CD4-positive, alpha-beta memory T cell (primary cell): ENCODE results near the gene APLP1. TPM values are rescaled to one million over a fixed set of nuclear protein-coding genes. Genes with fewer than 3 reads are reported as not detected.
"Not testable (repeated sequence)": the region's sequence is repeated elsewhere in the genome, so short reads cannot be mapped to it uniquely, and the experiment has no call there.

ENCODE experiments used
- CTCF ChIA-PET: fragments of 350-600 bp; sonication (Branson Sonifier 250); formaldehyde crosslinking; loops from one replicate; lab custom pipeline; 2021; ENCODE audit warnings: inconsistent platforms; ENCODE audit not compliant: partially characterized antibody; lab: Charles Lee
- POLR2A ChIA-PET: fragments of 350-600 bp; sonication (Branson Sonifier 250); formaldehyde crosslinking; loops from one replicate; lab custom pipeline; 2021; ENCODE audit not compliant: partially characterized antibody; lab: Charles Lee
- DNase-seq, 5 donors: peaks; one replicate each; pipeline versions ENCODE4 v3.0.0 to v3.0.0-alpha.2; 2020 to 2022; ENCODE audit warnings: mixed read lengths in 1 of 5
- H3K27ac ChIP-seq: one replicate; pipeline ENCODE4 v1.7.0; 2013; ENCODE audit warnings: low read depth, low read length
- H3K27me3 ChIP-seq: 2 replicates; pipeline ENCODE4 v1.7.0; 2013; ENCODE audit warnings: mild to moderate bottlenecking, low read length, moderate library complexity; ENCODE audit not compliant: insufficient read depth
- H3K36me3 ChIP-seq: 2 replicates; pipeline ENCODE4 v1.7.0; 2013; ENCODE audit warnings: mild to moderate bottlenecking, low read length, moderate library complexity; ENCODE audit not compliant: insufficient read depth
- H3K4me1 ChIP-seq: 2 replicates; pipeline ENCODE4 v1.7.0; 2013; ENCODE audit warnings: mild to moderate bottlenecking, low read length, moderate library complexity; ENCODE audit not compliant: insufficient read depth
- H3K4me3 ChIP-seq, 2 donors: one replicate each; pipeline ENCODE4 v1.7.0; 2013; ENCODE audit warnings: low read length in 2 of 2, mild to moderate bottlenecking in 1 of 2
- H3K9me3 ChIP-seq, 2 donors: one replicate each; pipeline ENCODE4 v1.7.0; 2013; ENCODE audit warnings: low read length in 2 of 2, control low read depth in 1 of 2; ENCODE audit not compliant: control insufficient read depth in 1 of 2
- H3K27ac Mint-ChIP-seq, 7 donors: one replicate each; pipeline ENCODE4 v1.8.0; 2020 to 2021; ENCODE audit warnings: mixed read lengths in 7 of 7, mild to moderate bottlenecking in 6 of 7, inconsistent platforms in 3 of 7, moderate library complexity in 3 of 7
- H3K27me3 Mint-ChIP-seq, 2 donors: one replicate each; pipeline ENCODE4 v1.8.0; 2020 to 2021; ENCODE audit warnings: mixed read lengths in 2 of 2
- H3K36me3 Mint-ChIP-seq, 2 donors: one replicate each; pipeline ENCODE4 v1.8.0; 2020 to 2021; ENCODE audit warnings: mixed read lengths in 2 of 2, inconsistent platforms in 1 of 2, mild to moderate bottlenecking in 1 of 2
- H3K4me1 Mint-ChIP-seq, 4 donors: one replicate each; pipeline ENCODE4 v1.8.0; 2020 to 2021; ENCODE audit warnings: mixed read lengths in 4 of 4, mild to moderate bottlenecking in 1 of 4
- H3K4me3 Mint-ChIP-seq, 8 donors: one replicate each; pipeline ENCODE4 v1.8.0; 2020 to 2021; ENCODE audit warnings: mixed read lengths in 8 of 8, mild to moderate bottlenecking in 7 of 8, moderate library complexity in 6 of 8, inconsistent platforms in 3 of 8
- H3K9me3 Mint-ChIP-seq, 8 donors: one replicate each; pipeline ENCODE4 v1.8.0; 2020 to 2021; ENCODE audit warnings: mixed read lengths in 8 of 8, mild to moderate bottlenecking in 5 of 8, inconsistent platforms in 3 of 8, moderate library complexity in 1 of 8
- intact Hi-C: fragments of 100-400 bp; cut with micrococcal nuclease; formaldehyde crosslinking; loops from one replicate; pipeline ENCODE4 v1.15.1; 2023
- polyA plus RNA-seq, 2 donors: library from polyadenylated mRNA; unstranded; fragments of 300-500 nt; fragmentation: Illumina TruSeq; gene quantifications; one replicate each; pipeline ENCODE4 v1.2.3, GENCODE V29; 2021
- total RNA-seq, 2 experiments: library from RNA; stranded (reverse); gene quantifications; one replicate each; pipeline ENCODE4 v1.2.3, GENCODE V29; 2021

APLP1 gene
- total and polyA plus RNA-seq, 4 experiments from 2014 or later: 0.70 TPM; not detected in 3

- Histone ChIP-seq H3K9me3 (no peaks in the 10 kb centered on the region), H3K27me3 (no peaks in the 10 kb centered on the region), H3K36me3 (no peaks in the 10 kb centered on the region), H3K27ac (no peak overlapping the region), H3K4me1 (peaks cover 14% of the 10 kb centered on the region), H3K4me3 (no peak overlapping the region)
- Mint-ChIP-seq H3K4me1 (peaks cover 6 to 28% (median 14%) of the 10 kb centered on the region in 4 donors), H3K4me3 (no peak overlapping the region), H3K27ac (peak overlapping the region in 3 of 7 donors; percentile 25 to 63 (median 41)), H3K9me3 (no peaks in the 10 kb centered on the region), H3K36me3 (no peaks in the 10 kb centered on the region), H3K27me3 (no peaks in the 10 kb centered on the region)
- POLR2A ChIA-PET: interaction anchor here (0.8 kb wide), 1 partner anchor 9 kb away, joined by 3 read pairs; the partner anchor contains the start of gene NFKBID
- intact Hi-C loops: no loop called here
- no peak for DNase-seq
- CTCF ChIA-PET: no interaction called here
Measured at GRCh38 chr19:35909684-35910035, 41.3 kb downstream of the APLP1 start.

- peaks cover 12% of the 10 kb centered on the region for H3K4me1 ChIP-seq
- H3K36me3 Mint-ChIP-seq, CTCF ChIA-PET, POLR2A ChIA-PET, H3K9me3 ChIP-seq, H3K27me3 Mint-ChIP-seq, H3K9me3 Mint-ChIP-seq, H3K4me3 ChIP-seq, H3K27me3 ChIP-seq, intact Hi-C loops, DNase-seq, H3K4me3 Mint-ChIP-seq, H3K27ac ChIP-seq, H3K36me3 ChIP-seq: not testable (repeated sequence)
- Mint-ChIP-seq H3K27ac (peak overlapping the region in 1 of 7 donors; percentile 27), H3K4me1 (peaks cover 5 to 23% (median 9%) of the 10 kb centered on the region in 4 donors)
Measured at GRCh38 chr19:35910355-35910754, 42.0 kb downstream of the APLP1 start.

- Histone ChIP-seq H3K4me1 (peaks cover 12% of the 10 kb centered on the region), H3K27ac (no peak overlapping the region), H3K9me3 (no peaks in the 10 kb centered on the region), H3K36me3 (no peaks in the 10 kb centered on the region), H3K4me3 (no peak overlapping the region), H3K27me3 (no peaks in the 10 kb centered on the region)
- H3K4me1 Mint-ChIP-seq: peaks cover 5 to 23% (median 9%) of the 10 kb centered on the region in 4 donors
- no peaks in the 10 kb centered on the region for H3K36me3 Mint-ChIP-seq
- H3K9me3 Mint-ChIP-seq: no peaks in the 10 kb centered on the region
- intact Hi-C loops: no loop called here
- H3K27me3 Mint-ChIP-seq: no peaks in the 10 kb centered on the region
- H3K27ac Mint-ChIP-seq: no peak overlapping the region
- DNase-seq: no peak
- H3K4me3 Mint-ChIP-seq: no peak overlapping the region
- ChIA-PET CTCF (interaction anchor here (1.2 kb wide), 1 partner anchor 11 kb away, joined by 3 read pairs; no protein-coding TSS in a partner anchor), POLR2A (interaction anchor here (0.6 to 1.1 kb wide), 2 partner anchors 7 to 10 kb away, joined by 3 to 4 read pairs; no protein-coding TSS in a partner anchor)
Measured at GRCh38 chr19:35911173-35911572, 42.8 kb downstream of the APLP1 start.

- H3K4me1 ChIP-seq: peaks cover 12% of the 10 kb centered on the region
- ChIA-PET POLR2A (interaction anchor here (0.6 to 1.3 kb wide), 4 partner anchors 8 to 19 kb away, joined by 3 to 4 read pairs (median 3); partner anchors contain the start of gene NFKBID), CTCF (interaction anchor here (1.2 to 1.6 kb wide), 2 partner anchors 10 to 29 kb away, joined by 3 to 7 read pairs; no protein-coding TSS in a partner anchor)
- H3K9me3 ChIP-seq: no peaks in the 10 kb centered on the region
- no peaks in the 10 kb centered on the region for H3K36me3 ChIP-seq
- no peaks in the 10 kb centered on the region for H3K9me3 Mint-ChIP-seq
- H3K27me3 Mint-ChIP-seq: no peaks in the 10 kb centered on the region
- no peaks in the 10 kb centered on the region for H3K27me3 ChIP-seq
- no peak overlapping the region for H3K4me3 ChIP-seq
- no peak overlapping the region for H3K27ac ChIP-seq
- no peak overlapping the region for H3K4me3 Mint-ChIP-seq
- H3K27ac Mint-ChIP-seq: peak overlapping the region in 1 of 7 donors; percentile 74
- intact Hi-C loops: no loop called here
- peaks cover 5 to 22% (median 9%) of the 10 kb centered on the region in 4 donors for H3K4me1 Mint-ChIP-seq
- no peak for DNase-seq
- H3K36me3 Mint-ChIP-seq: no peaks in the 10 kb centered on the region
Measured at GRCh38 chr19:35911790-35912189, 43.4 kb downstream of the APLP1 start.

GRCh38 chr19:35913589-35913988, 45.2 kb downstream of the APLP1 start:
- no peak overlapping the region for H3K27ac ChIP-seq
- no peaks in the 10 kb centered on the region for H3K9me3 Mint-ChIP-seq
- no peak for DNase-seq
- peaks cover 3 to 18% (median 6%) of the 10 kb centered on the region in 4 donors for H3K4me1 Mint-ChIP-seq
- intact Hi-C loops: no loop called here
- H3K4me3 Mint-ChIP-seq: no peak overlapping the region
- H3K27me3 ChIP-seq: no peaks in the 10 kb centered on the region
- no peaks in the 10 kb centered on the region for H3K36me3 Mint-ChIP-seq
- CTCF ChIA-PET: no interaction called here
- H3K27me3 Mint-ChIP-seq: no peaks in the 10 kb centered on the region
- H3K9me3 ChIP-seq: no peaks in the 10 kb centered on the region
- H3K4me1 ChIP-seq: peaks cover 12% of the 10 kb centered on the region
- POLR2A ChIA-PET: no interaction called here
- no peak overlapping the region for H3K4me3 ChIP-seq
- H3K27ac Mint-ChIP-seq: peak overlapping the region in 1 of 7 donors; percentile 36
- no peaks in the 10 kb centered on the region for H3K36me3 ChIP-seq

- Histone ChIP-seq H3K27ac (no peak overlapping the region), H3K36me3 (no peaks in the 10 kb centered on the region), H3K27me3 (no peaks in the 10 kb centered on the region), H3K4me1 (peaks cover 8% of the 10 kb centered on the region), H3K9me3 (no peaks in the 10 kb centered on the region), H3K4me3 (no peak overlapping the region)
- H3K9me3 Mint-ChIP-seq: no peaks in the 10 kb centered on the region
- DNase-seq: no peak
- H3K4me3 Mint-ChIP-seq: no peak overlapping the region
- H3K27ac Mint-ChIP-seq: no peak overlapping the region
- no peaks in the 10 kb centered on the region for H3K36me3 Mint-ChIP-seq
- ChIA-PET CTCF (no interaction called here), POLR2A (interaction anchor here (0.9 kb wide), 1 partner anchor 12 kb away, joined by 3 read pairs; no protein-coding TSS in a partner anchor)
- intact Hi-C loops: no loop called here
- H3K27me3 Mint-ChIP-seq: no peaks in the 10 kb centered on the region
- peaks cover 0 to 10% (median 2%) of the 10 kb centered on the region in 4 donors for H3K4me1 Mint-ChIP-seq
Measured at GRCh38 chr19:35915443-35915842, 47.1 kb downstream of the APLP1 start.

- H3K4me1 ChIP-seq: no peaks in the 10 kb centered on the region
- ChIA-PET CTCF (no interaction called here), POLR2A (no interaction called here)
- Mint-ChIP-seq H3K9me3 (no peaks in the 10 kb centered on the region), H3K36me3 (no peaks in the 10 kb centered on the region), H3K27ac (no peak overlapping the region), H3K27me3 (no peaks in the 10 kb centered on the region), H3K4me3 (no peak overlapping the region), H3K4me1 (no peaks in the 10 kb centered on the region)
- no peak for DNase-seq
- H3K4me3 ChIP-seq: no peak overlapping the region
- no peaks in the 10 kb centered on the region for H3K36me3 ChIP-seq
- no peak overlapping the region for H3K27ac ChIP-seq
- H3K27me3 ChIP-seq: no peaks in the 10 kb centered on the region
- intact Hi-C loops: no loop called here
- no peaks in the 10 kb centered on the region for H3K9me3 ChIP-seq
Measured at GRCh38 chr19:35919306-35919705, 50.9 kb downstream of the APLP1 start.
